Limb (tissue), 2 donors: ENCODE measurements around the gene ENKD1.
"Not testable (repeated sequence)": the region's sequence is repeated elsewhere in the genome, so short reads cannot be mapped to it uniquely, and the experiment has no call there.

ENCODE experiments used
- DNase-seq, 2 donors: peaks; one replicate each; pipeline ENCODE4 v3.0.0-alpha.2; 2016; ENCODE audit errors: extremely low spot score in 2 of 2

ENKD1 gene

DNA sequence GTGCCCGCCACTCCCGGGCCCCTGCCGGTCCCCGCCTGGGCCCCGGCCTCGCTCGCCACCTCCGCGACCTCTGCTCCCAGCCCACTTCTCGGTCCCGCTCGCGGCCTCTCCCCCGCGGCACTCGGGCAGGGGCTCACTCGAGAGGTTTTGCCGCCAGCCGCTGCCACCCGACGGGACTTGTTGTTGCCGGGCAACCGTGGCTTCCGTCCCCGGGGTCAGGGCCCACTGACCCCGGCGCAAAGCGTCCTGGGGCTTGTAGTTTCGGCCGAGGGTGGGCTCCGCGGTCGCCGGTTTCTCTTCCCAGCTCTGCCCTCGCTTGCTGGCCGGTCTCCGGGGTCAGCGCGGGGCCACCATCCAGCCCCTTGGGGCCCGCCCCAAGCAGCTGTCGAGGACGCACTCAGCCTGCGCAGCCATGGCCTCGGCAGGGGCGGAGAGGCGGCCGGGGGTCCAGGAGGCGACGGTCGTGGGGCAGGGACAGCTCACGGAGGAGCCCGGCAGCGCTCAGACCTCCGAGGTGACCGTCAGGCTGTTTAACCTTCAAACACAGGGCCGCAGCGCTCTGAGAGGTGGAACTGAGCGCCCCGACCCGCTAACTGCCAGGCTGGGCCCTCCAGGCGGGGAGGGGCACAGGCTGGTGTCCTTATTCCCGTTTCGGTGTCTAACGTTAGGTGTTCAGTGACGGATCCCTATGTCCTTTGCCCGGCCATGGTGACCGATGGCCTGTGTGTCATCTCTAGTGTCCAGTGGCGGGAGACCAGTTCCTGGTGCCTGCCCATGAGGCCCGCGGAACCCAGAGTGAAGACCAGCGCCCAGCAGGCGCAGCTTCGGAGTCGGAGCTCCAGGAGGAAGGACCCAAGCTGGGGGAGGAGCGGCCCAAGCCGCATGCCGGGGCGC is at the start of gene ENKD1, which contains the start of gene C16orf86:
ENKD1 (minus strand) TSS at position 192 of the 894 bp plus-strand sequence. CDS start 308 bp downstream, outside the sequence.
C16orf86 (plus strand) TSS at position 256 of the 894 bp plus-strand sequence; CDS start at position 413, 157 bp downstream.
- DNase-seq = peak; percentile 67 to 89

GRCh38 chr16:67716097-67716496 is 49.5 kb upstream of the ENKD1 start:
- DNase-seq = no peak

DNA sequence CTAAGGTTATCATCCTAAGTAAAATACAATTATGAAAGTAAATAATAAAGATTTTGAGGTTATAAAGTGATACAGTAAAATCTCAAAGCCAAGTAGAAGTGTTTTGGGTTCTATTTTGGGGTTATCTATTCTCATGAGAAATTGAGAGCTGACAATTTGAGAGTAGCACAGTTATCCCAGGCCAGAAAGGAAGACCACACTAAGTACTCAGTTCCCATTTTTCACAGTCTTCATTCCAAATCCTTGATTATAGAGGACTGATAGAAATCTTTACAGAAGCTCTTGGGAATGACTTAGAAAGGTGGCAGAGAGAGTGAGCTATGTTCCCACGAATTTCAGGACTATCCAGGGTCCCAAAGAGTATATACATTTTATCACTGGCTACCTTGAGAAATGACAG is 48.0 kb upstream of the ENKD1 start:
- no peak for DNase-seq

GRCh38 chr16:67713647-67714273 is 47.2 kb upstream of the ENKD1 start:
- no peak for DNase-seq

DNA sequence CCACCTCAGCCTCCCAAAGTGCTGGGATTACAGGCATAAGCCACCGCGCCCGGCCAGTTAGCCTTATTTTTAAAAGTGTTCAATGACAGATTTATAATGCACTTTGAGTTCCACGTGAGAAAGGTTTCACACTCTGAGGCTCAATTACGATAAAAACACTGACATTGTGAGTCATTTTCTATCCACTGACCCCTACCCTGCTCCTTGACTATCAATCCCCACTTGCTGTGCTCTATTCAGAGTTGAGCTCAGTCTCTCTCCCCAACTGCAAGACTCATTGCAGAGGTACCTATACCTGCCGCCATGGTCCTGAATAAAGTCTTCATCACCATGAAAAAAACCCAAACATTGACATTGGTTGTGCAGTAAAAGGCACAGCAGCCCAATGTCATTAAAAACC is 44.1 kb upstream of the ENKD1 start:
- DNase-seq = no peak

- no peak for DNase-seq
These were observed 42.5 kb upstream of the ENKD1 start for GRCh38 chr16:67709050-67709449.

- DNase-seq = no peak
These were observed 41.8 kb upstream of the ENKD1 start for GRCh38 chr16:67708368-67708771.

- no peak for DNase-seq
These were observed 41.2 kb upstream of the ENKD1 start for GRCh38 chr16:67707790-67708189.

GRCh38 chr16:67707210-67707609 is 40.7 kb upstream of the ENKD1 start:
- DNase-seq = no peak

GRCh38 chr16:67704110-67704509 is 37.6 kb upstream of the ENKD1 start:
- DNase-seq = no peak

- no peak for DNase-seq
These were observed 37.1 kb upstream of the ENKD1 start for GRCh38 chr16:67703626-67704025.

DNA sequence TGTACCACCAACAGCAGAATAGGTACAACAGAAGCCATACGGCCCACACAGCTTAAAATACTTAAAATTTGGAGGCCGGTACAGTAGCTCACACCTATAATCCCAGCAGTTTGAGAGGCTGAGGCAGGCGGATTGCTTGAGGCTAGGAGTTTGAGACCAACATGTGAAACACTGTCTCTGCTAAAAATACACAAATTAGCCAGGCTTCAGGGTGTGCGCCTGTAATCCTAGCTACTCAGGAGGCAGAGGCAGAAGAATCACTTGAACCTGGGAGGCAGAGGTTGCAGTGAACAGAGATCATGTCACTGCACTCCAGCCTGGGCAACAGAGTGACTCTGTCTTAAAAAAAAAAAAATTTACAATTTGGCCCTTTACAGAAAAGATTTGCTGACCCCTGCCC is 35.6 kb upstream of the ENKD1 start:
- DNase-seq = no peak

DNA sequence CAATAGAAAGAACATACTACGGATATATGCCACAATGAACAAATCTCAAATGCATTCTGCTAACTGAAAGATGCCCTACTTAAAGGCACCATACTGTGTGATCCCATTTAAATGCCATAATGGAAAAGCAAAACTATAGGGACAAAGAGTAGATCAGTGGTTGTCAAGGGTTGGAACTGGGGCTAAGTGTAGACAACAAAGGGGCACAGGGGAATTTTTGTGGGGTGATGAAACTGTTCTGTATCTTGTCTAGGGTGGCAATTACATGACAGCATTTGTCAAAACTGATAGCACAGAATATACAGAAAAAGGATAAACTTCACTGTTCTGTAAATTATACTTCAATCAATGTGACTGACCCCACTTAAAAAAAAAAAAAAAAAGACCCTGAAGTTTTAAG is 34.9 kb upstream of the ENKD1 start:
- no peak for DNase-seq

DNA sequence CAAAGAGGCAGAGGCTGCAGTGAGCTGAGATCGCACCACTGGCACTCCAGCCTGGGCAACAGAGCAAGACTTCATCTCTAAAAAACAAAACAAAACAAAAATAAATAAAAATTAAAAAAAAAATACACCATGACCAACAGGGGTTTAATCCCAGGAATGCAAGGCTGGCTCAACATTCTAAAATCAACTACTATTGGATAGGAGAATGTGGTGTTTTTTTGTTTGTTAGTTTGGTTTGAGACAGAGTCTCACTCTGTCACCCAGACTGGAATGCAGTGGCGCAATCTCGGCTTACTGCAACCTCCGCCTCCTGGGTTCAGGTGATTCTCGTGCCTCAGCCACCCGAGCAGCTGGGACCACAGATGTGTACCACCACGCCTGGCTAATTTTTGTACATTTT is 32.7 kb upstream of the ENKD1 start:
- no peak for DNase-seq

GRCh38 chr16:67697422-67698185 is 31.1 kb upstream of the ENKD1 start:
- DNase-seq = no peak

DNA sequence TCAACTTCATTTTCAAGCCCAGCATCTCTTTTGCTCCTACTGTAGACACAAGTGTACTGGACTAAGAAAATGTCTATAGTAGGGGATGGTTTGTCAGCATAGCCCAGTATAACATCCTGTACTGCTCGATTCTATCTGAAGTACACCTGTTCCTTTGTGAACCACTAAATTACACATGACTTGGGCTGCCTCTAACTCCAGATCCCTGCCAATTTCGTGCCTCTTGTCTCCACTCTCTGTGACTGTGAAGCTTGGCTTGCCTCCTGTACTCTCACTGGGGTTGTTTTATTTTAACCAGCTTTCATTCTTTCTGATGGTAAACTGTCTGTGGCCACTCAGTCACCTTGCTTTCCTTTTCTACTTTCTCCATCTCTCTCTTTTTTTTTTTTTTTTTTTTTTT is 28.1 kb upstream of the ENKD1 start:
- DNase-seq = no peak

DNA sequence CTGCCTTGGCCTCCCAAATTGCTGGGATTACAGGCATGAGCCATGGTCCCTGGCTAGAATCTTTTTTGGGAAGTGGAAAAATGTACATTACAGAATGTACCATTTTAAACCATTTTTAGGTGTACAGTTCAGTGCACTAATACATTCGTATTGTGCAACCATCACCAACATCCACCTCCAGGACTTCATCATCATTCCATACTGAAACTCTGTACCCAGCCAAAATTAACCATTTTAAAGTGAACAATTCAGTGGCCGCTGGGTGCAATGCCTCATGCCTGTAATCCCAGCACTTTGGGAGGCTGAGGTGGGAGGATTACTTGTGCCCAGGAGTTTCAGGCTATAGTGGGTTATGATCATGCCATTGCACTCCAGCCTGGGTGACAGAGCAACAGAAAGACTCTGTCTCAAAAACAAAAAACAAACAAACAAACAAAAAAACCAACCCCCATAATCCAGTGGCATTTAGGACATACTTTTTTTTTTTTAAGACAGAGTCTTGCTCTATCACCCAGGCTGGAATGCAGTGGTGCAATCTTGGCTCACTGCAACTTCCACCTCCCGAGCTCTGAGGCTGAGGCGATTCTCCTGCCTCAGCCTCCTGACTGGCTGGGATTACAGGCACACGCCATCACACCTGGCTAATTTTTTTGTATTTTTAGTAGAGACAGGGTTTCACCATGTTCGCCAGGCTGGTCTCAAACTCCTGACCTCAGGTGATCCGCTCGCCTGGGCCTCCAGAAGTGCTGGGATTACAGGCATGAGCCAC is 27.2 kb upstream of the ENKD1 start:
- DNase-seq = not testable (repeated sequence)

DNA sequence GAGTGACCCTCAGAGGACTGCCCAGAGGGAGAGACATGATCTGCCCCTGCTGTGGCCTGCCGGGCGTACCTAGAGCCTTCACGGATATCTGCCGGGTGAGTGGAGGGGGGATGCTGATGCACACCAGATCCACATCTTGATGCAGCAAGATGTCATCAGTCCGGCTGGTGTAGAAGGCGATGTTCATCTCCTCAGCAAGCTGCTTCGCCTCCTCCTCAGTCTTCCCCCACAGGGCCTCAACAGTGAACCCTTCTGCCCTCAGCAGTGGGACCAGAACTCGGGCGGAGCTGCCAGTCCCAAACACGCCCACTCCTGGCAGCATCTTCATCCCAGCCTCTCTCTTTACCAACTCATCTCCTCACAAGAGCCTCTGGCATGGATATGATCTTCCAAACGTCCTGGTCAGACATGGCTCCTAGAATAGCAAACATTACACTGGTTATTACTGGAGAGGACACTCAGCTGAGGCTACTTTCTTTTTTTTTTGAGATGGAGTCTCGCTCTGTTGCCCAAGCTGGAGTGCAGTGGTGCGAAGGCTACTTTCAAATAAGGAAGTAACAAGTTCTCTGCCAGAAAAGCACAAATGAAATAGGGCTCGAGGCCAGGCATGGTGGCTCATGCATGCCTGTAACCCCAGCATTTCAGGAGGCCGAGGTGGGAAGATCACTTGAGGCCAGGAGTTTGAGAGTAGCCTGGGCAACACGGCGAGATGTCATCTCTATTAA is 19.0 kb upstream of the ENKD1 start:
- DNase-seq = no peak

GRCh38 chr16:67683767-67684166 is 17.2 kb upstream of the ENKD1 start:
- DNase-seq = no peak
